Fibroblast of skin of right biceps (primary cell): ENCODE results near the gene CAMK4.

Source experiments
- DNase-seq: peaks from one replicate; pipeline ENCODE4 v3.0.0-alpha.2; 2013

Gene CAMK4

DNA sequence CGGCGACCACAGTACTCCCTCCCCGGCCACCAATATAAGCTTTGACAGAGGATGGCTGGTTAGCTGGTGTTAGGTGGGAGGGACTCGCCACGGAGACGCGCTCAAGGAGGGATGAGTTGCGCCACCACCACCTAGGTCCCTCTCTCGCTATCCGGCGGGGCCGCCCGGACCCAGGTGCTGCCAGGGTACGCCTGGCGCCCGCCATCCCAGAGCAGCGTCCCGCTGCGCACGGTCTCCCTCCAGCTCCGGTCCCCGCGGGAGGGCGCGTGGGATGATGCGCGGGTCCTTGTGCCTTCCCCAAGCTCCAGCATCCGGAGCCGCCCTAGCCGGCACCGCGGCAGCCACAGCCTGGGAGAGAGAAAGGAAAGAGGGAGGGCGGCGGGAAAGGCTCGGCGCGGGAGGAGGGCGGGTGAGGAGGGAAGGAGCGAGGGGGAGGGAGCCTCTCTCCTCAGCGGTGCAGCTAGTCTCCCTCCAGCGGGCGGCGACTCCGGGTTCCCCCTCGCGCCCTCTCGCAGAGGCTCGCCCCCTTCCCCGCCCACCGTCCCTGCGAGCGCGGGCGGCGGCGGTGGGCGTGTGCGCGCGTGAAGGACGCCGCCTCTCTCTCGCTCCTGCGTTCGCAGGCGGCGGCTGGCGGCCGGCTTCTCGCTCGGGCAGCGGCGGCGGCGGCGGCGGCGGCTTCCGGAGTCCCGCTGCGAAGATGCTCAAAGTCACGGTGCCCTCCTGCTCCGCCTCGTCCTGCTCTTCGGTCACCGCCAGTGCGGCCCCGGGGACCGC, at the start of gene CAMK4:
TSS of gene CAMK4 (plus strand) at position 598 of the 774 bp plus-strand sequence. CDS start at position 698, 100 bp downstream.
- DNase-seq: peak; percentile 86

DNA sequence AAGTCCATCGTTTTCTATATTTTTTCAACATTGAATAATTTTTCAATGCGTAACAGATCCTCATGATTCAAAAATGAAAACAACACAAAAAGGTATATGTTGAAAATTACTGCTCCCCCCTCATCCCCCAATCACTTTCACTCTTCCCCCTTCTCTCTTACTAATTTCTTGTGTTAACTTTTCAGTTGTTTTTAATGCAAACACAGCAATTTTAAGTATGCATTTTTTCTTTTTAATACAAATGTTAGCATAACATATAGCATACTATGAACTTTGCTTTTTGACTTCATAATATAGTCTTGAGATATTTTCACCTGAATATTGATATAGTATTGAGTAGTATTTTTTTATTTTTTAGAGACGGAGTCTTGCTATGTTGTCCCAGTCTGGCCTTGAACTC, 41.1 kb upstream of the CAMK4 start:
- DNase-seq: no peak

DNA sequence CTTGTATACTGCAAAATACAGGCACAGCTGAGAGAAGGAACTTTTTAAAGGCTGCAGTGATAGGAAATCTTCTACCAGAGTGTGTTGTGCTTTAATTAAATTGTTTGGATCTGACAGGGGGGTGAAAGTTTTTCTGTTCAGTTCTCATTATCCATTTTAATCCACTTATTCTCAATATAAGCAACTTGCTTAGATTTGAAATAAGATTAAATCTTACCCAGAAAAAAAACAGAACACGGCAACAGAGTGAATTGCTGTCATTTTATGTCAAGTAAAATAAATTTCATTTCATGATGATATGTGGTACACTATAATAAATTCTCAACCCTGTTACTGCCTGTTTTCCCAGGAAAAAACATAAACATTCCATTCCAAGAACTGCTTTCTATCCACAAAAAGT, 37.1 kb upstream of the CAMK4 start:
- DNase-seq: no peak

DNA sequence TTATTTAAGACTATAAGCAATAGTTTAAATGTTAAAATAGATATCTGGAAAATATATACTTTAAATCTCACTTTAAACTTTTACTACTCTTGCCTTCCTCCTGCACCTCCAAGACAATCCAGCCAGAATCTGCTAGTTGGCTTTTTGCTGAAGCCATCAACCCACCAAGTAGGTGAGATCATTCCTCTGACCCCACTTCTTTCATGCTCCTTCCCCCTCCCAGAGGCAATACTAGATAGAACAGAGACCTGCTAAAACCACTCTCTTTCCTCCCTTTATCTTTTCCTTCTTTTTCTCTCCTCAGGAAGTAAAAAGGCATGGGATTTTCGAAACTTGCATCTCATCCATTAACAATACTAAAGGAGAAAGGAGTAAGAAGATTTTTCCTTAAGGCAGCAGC, 30.1 kb upstream of the CAMK4 start:
- no peak for DNase-seq

DNA sequence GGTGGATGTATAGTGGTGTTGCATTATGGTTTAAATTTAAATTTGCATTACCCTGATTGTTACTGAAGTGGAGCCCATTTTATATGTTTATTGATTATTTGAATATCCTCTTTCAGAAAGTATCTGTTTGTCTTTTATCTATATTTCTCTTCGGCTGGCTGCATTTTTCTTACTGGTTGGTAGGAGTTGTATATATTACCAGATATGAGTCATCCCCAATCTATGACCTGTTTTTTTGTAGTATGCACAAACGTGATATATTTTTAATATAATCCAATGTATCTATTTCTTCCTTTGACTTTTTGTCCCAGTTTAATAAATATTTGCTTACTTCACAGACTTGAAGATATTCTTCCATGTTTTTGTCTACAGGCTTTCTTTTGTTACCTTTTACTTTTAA, 29.3 kb upstream of the CAMK4 start:
- DNase-seq: no peak

DNA sequence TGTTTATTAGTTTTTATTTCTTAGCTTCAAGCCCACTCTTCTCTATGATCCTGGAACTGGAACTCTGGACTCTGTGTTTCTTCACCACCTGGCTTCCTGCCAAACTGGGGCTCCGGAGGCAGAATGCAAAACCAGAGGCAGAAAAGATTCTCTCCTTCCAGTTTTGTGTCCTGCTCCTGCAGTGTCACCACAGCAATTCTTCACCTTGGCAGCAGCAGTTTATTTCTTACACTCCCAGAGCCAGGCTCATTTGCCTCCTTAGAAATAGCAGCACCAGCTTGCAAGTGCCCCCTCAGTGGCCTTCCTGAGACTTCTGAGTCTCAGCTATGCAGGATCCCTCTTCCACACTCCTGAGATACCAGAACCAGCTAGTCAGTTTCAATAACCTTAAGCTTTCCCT, 26.7 kb upstream of the CAMK4 start:
- peak; percentile 7 for DNase-seq

DNA sequence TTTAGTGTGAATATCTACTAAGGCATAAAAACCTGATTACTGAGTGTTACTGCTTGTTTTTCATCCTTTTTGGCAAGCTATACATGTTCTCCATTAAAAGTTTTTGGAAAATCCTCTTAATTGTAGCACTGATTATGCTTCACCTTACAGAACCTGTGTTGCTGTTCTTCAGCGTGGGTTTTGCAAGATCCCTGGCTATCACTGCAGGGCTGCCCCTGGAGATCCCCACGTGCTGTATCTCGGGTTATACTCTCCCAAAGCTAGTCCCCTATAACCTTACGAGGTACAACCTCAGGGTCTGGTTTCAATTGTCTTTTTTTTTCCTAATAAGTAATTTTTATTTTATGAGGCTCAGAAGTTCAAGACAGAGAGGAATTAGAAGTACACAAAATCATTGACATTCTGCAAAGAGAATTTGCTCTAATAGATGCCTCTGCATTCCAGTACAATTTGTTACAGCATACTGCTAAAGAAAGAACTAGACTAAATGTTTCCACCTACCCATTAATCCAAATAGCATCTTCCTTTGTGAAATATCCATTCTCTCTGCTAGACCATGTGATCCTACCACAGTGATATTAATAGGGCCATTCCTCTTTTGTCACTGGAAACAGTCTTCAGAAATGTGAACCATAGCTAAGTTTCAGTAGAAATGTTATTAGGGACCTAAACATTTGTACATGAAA, 25.8 kb upstream of the CAMK4 start:
- DNase-seq: no peak

DNA sequence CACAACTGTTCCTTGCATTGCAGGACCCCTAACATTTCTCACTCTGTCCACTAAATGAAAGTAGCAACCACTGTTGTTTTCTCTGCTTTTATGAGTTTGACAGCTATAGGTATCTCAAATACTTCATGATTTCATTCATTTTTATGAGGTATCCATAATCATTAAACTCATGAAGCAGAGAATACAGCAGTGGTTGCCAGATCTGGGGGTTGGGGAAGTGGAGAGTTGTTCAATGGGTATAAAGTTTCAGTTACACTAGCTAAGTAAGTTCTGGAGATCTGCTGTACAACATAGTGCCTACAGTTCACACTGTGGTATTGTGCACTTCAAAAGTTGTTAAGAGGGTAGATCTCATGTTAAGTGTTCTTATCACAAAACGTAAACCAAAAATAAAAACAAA, 23.4 kb upstream of the CAMK4 start:
- DNase-seq: no peak

DNA sequence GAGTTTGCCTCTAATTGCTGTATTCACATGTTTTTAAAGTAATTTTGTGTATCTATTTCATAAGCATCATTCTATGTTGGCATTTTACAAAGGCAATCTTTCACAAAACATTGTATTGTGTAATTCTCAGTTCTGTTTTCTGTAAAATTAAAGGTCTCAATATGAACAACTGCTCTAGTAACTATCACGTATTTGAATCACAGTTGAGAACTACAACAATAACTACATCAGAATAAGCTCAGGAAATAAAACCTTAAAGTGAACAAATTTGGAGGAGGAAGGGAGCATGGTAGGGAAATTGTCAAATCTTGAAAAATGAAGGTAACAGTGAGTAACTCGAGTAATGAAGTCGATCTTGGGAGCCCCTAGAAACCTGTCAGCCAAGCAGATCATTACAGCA, 22.5 kb upstream of the CAMK4 start:
- DNase-seq: no peak

DNA sequence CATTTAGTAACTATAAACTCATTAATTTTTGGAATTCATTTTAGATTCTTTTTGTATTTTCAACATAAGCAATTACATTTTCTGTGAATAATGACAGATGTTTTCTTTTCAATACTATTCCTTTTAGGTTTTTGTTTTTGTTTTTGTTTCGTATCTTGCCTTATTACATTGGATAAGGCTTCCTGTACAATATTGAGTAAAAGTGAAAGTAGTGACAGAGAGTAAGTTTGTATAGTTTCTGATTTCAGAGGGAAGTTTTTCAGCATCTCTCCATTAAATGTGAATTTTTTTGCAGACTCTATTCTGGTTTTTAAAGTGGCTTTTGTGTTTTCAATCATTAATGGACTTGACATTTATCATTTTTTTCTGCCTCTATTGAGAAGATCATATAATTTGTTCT, 12.8 kb upstream of the CAMK4 start:
- no peak for DNase-seq

DNA sequence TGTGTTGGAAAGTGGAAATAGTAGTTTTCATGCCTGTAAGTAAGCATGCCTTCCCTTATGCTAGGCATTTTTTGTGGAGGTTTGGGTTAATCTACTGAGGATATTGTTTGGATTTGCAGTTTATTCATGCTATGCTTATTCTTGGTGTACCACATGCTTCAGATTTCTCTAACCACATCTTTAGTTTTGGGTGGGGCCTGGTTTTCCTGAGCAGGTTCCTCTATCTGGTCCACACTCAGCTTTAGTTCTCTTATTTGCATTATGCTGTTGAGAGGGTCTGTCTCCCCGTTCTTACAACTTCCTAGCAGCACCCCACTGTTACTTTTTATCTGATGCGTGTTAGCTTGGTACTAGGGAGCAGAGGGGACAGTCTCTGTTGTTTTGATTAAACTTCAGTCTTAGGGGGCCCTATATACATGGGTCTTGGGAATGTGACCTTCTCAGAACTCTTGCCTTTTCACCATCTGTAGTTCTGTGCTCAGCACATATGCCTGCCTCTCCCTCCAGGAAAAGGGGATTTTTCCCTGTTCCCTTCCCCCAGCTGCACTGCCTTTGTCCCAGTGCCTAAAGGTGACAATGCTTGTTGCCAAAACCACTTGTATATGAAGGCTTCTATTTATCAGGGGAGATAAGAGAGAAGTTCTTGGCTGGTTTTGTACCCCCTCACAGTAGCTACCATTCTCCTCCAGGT, 10.0 kb upstream of the CAMK4 start:
- no peak for DNase-seq

DNA sequence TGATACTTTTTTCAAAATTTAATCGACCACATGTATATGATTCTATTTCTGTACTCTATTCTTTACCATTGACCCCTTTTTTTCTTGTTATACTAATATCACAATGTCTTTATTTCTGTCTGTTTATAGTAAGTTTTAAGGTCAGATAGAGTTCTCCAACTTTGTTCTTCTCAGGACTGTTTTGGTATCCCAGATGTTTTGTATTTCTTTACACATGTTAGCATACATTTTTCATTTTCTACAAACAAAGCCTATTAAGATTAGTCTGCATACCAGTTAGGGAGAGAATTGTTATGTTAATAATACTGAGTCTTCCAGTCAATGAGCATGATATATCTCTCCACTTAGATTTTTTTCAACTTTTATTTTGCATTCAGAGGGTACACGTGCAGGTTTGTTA, 8.2 kb upstream of the CAMK4 start:
- DNase-seq: no peak

DNA sequence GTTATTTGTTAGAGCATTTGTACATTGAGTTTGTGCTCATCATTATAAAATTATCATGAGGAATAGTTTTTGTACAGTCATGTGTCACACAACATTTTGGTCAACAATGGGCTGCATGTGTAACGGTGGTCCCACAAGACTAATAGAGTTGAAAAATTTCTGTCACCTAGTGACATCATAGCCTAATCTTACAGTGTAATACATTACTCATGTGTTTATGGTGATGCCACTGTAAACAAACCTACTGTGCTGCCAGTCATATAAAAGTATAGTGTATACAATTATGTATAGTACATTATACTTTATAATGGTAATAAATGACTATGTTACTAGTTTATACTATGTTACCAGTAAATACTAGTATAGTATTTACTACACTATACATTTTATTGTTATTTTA, 3.0 kb upstream of the CAMK4 start:
- no peak for DNase-seq

DNA sequence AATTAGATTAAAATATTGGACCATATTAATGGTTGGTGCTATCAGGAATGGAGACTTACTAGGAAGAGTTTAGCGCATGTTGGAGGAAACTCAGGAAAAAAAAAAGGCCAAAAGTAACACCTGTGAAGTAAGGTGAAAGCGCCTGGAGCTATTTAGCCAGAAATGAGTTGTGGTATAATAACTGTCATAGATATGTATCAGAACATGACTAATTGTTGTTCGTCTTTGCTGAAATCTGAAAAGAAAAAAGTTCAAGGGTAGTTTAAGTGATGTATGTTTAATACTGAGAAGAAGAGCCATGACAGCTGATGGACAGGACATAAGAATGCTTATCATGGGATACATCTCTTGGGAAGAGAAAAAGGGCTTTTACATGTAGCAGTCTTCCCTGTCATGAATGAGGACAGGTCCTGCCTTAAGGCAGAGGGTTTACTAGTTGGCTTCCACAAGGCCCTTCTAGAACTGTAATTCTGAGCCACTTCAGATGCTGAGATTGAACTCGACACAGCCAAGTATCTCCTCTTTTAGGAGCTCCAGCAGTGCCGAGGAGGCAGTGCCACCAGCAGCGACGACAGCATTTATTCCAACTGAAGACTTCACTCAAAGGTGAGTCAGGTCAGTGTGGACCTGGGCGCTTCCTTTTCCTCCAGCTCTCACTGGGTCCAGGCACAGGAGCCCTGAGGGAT, 940 bp upstream of the CAMK4 start:
- DNase-seq: peak; percentile 2

DNA sequence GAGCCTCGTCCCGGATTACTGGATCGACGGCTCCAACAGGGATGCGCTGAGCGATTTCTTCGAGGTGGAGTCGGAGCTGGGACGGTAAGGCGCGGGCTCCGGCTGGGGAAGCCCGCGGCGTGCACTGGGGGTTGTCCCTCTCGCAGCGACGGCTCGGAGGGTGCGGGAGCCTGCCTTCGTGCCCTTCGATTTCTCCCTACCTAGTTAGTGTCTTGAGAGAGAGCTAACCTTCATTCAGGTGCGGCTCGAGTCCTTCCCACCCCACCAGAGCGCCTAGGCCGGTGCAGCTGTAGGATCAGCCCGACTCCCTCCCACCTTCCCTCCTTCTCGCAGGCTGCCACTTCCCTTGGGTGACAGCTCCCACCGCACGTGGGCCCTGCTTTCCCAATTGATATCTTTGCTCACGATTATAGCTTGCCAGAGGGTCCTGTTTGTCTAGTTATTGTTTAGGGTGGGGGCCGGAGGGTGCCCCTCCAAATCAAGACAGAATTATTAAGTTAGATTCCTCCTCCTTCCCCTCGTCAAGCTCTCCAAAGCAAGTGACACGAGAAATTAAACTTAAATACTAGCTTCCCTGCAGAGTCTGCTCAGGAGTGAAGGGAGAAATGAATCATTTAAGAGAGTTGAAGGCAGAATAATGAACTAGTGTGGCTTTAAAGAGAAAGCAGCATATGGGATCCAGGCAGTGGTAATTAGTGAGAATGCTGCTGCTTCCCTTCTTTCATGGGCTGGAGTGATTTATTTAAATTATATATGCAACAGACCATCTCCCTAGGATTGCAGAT, 569 bp downstream of the CAMK4 start:
- DNase-seq: peak; percentile 4

DNA sequence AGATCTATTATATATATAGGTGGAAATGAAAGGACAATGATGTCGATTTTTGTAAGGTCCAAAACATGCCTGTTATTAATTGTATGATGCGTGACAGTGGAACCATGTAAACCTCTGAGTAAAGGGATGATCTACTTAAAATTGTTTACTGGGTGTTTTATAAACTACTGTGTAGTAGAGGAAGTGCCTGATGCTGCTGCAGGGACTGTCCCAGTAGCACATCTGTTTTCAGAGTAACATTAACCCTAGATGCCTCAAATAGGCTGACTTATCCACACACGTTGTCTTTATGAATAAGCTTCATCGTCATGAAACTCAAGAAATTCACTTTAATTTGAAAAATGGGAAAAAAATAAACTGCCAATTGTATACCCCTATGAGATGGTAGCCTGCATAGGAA, 1.7 kb downstream of the CAMK4 start:
- DNase-seq: no peak

DNA sequence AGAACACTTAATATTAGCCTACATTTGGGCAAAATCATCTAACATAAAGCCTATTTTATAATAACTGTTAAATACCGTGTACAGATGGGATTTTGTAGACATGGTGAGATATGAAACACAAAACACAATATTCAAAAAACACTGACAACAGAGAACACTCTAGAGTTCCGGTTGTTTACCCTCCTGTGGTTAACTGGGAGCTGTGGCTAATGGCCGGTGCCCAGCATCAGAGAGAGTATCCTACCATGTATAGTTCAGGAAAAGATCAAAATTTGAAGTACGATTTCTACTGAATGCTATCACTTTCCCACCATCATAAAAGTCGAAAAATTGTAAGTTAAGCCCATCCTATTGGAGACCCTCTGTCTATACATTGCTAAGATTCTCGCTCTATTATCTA, 2.4 kb downstream of the CAMK4 start:
- no peak for DNase-seq

DNA sequence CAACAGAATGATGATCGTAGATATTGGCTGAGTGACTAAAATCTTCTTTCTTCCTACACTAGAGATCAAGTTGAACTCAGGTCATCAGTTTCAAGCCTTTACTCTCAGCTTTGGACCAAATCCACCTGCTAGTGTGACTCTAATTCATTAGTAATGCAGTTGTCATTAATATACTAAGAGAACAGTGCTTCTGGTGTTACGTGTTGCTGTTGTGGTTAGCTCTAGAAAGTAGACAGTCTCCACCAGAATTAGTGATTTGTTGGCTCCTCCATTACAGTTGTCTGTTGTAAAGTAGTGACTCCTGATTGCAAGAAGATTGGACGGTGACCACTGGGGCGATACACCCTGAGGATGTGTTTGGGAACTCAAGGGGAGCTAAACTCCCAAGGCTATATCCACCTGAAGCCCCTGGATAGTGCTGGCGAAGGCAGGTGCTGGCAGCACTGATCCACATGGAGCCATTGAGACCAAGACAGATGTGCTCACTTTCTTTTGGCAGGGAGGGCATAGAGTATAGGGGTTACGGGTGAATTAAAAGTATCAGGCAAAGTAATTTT, 3.1 kb downstream of the CAMK4 start:
- no peak for DNase-seq

DNA sequence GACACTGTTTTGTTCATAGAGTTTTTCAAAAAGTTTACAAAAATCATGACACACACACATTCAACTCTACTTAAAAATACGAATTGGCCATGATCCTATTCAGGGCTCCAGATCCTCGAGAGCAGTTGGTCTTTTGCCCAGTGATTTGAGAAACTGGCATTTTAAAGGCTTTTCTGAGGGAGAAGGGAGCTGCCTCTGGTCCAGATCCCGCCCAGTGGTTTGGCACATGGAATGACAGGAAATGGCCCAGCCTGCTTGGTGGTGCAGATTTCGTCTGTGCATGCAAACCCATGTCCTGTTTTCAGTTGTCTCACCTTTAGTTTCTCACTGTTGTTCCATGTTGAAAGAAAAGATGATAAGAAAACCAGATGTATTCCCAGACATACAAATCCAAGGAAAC, 3.6 kb downstream of the CAMK4 start:
- DNase-seq: peak; percentile 46

DNA sequence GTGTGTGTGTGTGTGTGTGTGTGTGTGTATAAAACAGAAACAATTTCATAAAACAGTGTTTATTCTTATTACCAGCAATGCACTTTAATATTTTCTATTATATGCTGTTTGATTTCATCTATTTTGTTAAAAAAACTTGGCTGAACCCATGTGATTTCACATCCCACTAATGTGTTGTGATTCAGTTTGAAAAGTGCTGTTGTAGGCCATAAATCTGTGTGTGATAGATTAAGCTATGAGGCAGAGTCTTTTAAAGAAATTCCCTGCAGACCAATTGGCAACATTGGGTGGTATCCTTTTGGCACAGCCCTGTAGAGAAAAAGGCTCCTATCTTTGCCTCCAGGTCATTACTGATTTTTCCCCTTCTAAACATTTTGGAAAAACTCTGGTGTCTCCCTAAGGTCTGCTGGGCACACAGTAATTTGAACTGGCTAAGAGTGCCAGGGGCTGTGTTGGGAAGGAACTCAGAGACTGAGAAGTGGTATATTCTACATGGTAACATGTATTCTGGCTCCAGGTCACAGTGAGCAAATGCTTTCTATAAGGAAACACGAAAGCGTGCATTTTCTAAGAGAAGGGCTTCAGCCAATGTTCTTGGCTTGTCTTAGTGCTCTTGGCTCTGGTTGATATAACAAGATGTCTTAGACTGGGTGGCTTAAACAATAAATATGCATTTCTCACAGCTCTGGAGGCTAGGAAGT, 4.5 kb downstream of the CAMK4 start:
- DNase-seq: no peak

DNA sequence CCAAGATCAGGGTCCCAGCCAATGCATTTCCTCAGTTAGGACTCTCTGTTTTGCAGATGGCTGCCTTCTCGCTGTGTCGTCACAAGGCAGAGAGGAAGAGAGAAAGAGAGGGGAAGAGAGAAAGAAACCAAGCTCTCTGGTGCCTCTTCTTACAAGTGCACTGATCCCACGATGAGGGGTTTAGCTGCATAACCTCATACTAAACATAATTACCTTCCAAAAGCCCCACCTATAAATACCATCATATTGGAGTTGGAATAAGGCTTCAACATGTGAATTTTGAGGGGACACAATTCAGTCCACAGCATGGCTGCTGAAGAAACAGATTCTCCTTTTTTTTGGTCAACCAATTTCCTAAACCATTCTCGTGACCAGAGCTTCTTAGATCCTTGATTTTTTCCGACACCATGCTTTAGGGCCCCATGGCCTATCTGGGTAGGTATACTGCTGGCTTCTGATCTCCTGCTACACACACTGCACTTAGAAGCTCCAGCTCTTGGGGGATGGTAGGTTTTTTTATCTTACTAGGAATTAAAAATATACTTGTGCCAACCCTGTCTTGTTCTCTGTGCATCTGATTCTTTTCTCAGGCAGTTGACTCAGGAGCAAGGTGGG, 5.1 kb downstream of the CAMK4 start:
- DNase-seq: no peak
